Measurements from ENCODE around the gene PSMA7. TPM values are rescaled to one million over a fixed set of nuclear protein-coding genes. Genes with fewer than 3 reads are reported as not detected.
"Not testable (repeated sequence)": the region's sequence is repeated elsewhere in the genome, so short reads cannot be mapped to it uniquely, and the experiment has no call there.

PSMA7 gene
- total RNA-seq, 1 donor from 2014 or later, result 422 TPM

DNA sequence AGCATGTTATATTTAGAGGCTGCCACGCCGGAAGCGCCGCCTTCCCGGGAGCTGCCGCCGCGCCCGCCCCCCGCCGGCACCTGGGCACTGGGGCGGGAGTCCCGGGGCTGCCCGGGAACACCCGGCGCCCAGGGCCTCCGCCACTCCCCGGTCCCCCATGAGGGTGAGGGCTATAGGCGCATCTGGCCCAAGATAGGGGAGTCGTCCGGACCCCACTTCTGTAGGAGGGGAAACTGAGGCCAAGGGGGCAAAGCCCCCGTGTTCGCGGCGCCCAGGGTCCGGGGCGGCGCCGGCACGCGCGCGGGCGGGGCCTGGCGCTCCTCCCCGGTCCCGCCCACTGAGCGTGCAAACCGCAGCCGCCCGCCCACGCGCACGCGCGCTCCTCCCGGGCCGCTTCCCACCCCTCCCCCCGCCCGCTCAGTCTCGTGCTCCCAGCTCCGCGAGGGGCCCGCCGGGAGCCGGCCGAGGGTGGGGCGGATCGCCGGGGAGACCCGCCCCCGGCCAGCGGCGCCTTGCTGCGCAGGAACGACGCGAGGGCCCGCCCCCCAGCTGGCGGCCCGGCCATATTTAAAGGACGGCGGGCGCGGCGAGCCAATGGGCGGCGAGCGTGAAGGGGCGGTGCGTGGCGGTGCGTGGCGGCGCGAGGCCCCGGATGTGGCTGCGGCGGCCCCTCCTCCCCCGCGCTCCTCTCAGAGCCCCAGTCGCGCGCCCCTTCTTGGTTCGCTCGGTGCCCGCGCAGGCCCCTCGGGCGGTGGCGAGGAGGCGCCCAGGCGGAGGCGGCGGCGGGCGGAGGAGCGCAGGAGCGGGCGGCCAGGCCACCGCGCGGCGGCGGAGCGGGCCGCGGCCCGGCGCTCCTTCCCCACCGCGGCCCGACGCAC lies 21.2 kb downstream of the PSMA7 start, which contains the start of gene LSM14B:
LSM14B (plus strand) TSS at position 700 of the 878 bp plus-strand sequence. CDS start 192 bp downstream, outside the sequence.
- no peak for DNase-seq (ENCODE audit: extremely low read depth, low read depth, low spot score)

GRCh38 chr20:62120990-62121775 lies 22.0 kb downstream of the PSMA7 start:
- DNase-seq (ENCODE audit: extremely low read depth, low read depth, low spot score), result no peak

- DNase-seq (ENCODE audit: extremely low read depth, low read depth, low spot score), result no peak
Observed at GRCh38 chr20:62120365-62120762, 22.8 kb downstream of the PSMA7 start.

DNA sequence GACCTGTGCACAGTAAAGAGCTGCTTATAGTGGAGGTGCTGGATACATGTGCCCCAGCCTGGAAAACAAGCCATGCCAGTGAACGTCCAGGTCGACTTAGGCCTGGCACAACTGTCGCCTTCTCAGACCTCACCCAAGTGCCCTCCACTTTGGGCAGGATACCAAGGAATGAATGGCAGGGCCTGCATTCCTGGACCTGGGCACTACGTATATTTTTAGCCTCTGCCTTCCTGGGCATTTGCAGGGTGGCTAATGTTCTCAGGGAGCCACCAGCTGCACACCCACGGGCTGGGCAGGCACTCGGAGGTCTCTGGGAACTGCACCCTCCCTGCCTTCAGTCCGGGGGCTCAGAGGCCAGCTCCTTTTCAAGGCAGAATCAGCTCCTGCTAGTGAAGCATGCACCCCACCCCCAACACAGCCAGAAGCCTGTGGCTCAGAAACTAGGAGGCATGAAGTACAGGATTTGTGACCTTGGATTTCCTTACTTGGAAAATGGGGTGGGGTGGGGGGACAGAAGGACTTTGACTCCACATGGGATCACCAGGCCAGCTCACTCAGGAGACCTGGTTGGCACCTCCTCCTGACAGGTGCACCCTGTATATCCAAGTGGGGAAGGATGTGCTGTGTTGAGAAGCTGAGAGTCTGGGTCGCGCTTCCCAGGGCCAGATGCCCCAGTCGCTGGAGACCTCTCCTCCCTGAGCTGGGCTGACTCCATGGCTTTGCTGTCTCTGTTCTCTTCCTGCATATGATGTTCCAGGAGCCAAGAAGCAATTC lies 23.4 kb downstream of the PSMA7 start:
- no peak for DNase-seq (ENCODE audit: extremely low read depth, low read depth, low spot score)

GRCh38 chr20:62119115-62119514 lies 24.1 kb downstream of the PSMA7 start:
- DNase-seq (ENCODE audit: extremely low read depth, low read depth, low spot score), result no peak

- DNase-seq (ENCODE audit: extremely low read depth, low read depth, low spot score), result no peak
Observed at GRCh38 chr20:62118113-62119043, 24.8 kb downstream of the PSMA7 start.

- DNase-seq (ENCODE audit: extremely low read depth, low read depth, low spot score), result no peak
Observed at GRCh38 chr20:62117658-62118057, 25.5 kb downstream of the PSMA7 start.

- DNase-seq (ENCODE audit: extremely low read depth, low read depth, low spot score), result no peak
Observed at GRCh38 chr20:62117362-62117646, 25.9 kb downstream of the PSMA7 start.

DNA sequence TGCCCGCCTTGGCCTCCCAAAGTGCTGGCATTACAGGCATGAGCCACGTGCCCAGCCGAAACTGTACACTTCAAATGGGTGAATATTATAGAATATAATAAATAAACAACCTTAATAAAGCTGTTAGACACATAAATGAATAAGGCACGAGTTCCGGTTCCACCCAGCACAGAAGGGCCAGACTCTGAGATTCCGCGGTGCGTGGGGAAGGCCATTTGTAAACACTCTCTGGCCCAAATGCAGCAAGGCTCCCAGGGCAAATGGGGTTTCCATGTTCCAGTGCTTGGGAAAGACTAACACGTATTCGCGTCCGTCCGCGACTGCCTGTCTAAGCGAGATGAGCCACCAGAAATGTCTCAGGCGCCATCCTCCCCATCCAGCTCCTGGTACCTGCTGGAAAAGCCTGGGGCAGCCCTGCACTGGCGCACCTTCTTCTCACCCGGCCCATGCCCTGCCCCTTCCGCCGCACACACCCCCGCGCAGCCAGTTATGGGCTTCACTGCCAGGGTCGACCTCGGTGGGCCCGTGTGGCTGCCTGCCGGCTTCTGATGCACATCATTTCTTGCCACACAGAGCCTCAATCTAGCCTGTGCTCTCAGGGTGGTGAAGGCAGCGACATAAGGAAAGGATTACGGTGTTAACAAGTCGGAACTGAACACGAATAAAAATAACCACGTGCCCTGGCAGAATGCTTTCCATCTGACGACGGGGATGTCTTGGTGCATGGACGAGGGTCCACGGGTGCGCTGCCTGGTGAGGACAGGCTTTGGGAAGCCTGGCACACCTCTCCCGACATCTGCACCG lies 26.4 kb downstream of the PSMA7 start:
- no peak for DNase-seq (ENCODE audit: extremely low read depth, low read depth, low spot score)

DNA sequence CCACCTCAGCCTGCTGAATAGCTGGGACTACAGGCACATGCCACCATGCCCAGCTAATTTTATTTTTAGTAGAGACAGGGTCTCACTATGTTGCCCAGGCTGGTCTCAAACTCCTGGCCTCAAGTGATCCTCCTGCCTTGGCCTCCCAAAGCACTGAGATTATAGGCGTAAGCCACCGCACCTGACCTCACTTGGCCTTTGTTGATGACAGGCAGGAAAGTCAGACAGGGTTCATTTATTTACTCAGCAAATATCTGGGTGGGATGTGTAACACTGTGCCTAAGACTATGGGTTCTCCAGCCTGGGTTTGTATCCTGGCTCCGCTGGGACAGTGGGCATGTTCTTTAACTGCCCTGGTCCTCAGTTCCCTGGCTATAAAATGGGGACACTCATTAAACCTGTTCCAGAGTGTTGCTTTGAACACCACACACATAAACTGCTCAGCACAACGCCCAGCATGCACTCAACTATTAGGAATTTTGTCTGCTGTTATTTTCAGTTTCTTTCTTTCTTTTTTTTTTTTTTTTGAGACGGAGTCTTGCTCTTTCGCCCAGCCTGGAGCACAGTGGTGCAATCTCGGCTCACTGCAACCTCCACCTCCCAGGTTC lies 27.3 kb downstream of the PSMA7 start:
- DNase-seq (ENCODE audit: extremely low read depth, low read depth, low spot score), result not testable (repeated sequence)

DNA sequence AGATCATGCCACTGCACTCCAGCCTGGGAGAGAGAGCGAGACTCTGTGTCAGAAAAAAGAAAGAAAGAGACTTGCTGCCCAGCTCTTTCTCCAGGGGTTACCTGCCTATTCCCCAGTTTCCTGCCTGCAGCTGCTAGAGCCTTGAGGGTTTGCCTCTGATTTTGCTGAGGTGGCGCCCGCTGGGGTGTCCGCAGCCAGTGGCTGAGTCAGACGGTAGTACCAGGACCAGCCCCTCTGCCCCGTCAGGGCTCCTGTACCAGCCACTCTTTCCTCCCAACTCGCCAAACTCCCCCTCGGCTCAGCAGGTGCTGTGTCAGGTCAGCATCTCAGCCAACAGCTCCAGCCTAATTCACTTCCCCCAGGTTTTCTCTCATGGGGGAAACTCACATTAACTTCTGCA lies 28.3 kb downstream of the PSMA7 start:
- DNase-seq (ENCODE audit: extremely low read depth, low read depth, low spot score), result no peak

GRCh38 chr20:62112368-62112767 lies 30.8 kb downstream of the PSMA7 start:
- no peak for DNase-seq (ENCODE audit: extremely low read depth, low read depth, low spot score)

DNA sequence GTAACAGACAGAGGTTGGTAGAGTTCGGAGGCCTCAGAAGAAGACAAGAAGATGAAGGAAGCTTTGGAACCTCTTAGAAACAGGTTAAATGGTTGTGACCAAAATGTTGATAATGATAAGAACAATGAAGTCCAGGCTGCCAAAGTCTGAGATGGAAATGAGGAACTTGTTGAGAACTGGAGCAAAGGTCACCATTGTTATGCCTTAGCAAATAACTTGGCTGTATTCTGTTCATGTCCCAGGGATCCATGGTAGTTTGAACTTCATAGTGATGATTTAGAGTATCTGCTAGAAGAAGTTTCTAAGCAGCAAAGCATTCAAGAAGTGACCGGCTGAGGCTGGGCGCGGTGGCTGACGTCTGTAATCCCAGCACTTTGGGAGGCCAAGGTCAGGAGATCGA lies 32.0 kb downstream of the PSMA7 start:
- no peak for DNase-seq (ENCODE audit: extremely low read depth, low read depth, low spot score)

DNA sequence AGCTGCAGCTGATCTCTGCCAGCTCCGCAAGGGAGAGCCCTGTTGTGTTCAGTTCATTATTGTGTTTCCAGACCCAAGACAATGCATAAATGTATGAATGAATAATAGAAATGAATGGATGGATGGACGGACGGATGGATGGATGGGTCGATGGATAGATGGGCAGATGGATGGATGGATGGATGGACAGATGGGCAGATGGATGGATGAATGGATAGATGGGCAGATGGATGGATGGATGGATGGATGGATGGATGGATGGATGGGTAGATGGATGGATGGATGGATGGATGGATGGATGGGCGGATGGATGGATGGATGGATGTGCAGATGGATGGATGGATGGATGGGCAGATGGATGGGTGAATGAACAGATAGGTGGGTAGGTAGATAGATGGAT lies 37.6 kb downstream of the PSMA7 start:
- DNase-seq (ENCODE audit: extremely low read depth, low read depth, low spot score), result no peak

GRCh38 chr20:62104791-62105345 lies 38.3 kb downstream of the PSMA7 start:
- DNase-seq (ENCODE audit: extremely low read depth, low read depth, low spot score), result no peak

DNA sequence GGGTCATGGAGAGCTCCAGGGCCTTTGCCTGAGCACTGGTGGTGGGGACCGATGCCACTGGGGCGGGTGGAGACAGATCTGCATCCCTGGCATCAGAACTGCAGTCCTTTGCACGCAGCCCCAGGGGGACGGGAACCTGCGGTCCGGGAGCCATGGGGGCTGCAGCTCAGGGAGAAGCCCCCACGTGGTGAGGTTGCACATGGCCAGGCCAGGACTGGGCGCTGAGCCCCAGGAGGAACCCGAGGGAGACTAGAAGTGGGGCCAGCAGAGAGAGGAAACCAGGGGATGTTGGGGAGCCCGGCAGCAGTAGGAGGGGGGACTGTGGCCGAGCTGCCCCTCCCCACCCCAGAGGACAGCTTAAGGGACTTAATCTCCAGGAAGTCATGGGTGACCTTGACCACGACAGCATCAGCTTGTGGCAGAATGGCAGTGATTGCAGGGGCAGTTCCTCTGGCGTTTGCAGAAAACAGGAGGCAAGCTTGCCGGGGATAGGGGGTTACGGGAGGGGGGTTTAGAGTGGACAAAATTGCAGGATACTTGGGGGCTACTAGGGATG lies 38.9 kb downstream of the PSMA7 start:
- no peak for DNase-seq (ENCODE audit: extremely low read depth, low read depth, low spot score)

DNA sequence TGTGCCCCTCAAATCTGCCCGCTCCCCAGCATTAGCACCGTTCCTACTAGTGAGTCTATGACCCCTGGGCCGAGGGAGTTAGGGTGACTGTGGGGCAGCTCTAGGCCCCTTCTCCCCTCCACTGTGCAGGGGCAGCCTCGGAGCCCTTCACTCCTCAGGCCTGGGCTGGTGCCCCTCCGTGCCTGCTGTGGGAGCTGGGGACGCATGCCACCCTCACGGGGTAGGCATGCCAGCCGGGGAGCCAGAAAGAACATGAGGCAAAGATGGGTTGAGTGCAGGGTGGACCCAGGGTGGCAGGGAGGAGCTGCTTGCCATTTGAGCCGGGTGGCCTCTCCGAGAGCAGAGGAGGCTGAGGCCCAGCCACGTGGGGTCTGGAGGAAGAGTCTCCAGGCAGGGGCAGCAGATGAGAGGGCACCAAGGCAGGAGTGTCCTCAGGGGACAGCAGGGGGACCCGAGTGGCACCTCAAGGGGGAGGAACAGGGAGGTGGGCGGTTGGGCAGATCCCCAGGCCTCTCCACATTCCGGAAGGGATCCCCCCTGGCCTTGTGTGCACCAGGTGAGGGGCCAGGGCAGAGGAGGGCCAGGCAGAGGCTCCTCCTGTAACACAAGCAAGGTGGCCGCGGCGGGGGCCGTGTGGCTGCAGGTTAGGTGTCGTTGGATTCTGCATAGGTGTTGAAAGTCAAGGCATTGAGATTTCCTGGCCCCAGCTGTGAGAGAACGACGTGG lies 39.5 kb downstream of the PSMA7 start:
- no peak for DNase-seq (ENCODE audit: extremely low read depth, low read depth, low spot score)

GRCh38 chr20:62101078-62101477 lies 42.1 kb downstream of the PSMA7 start:
- no peak for DNase-seq (ENCODE audit: extremely low read depth, low read depth, low spot score)
